SK-N-SH (cell line): ENCODE measurements around the gene TMEM218. TPM values are rescaled to one million over a fixed set of nuclear protein-coding genes. Genes with fewer than 3 reads are reported as not detected.

ENCODE experiments used
- CTCF ChIA-PET: fragments of 300-600, 350-600 bp; formaldehyde crosslinking; extraction: SDS; loops from one replicate; lab custom pipeline; 2021; lab: Yijun Ruan, JAX
- POLR2A ChIA-PET: fragments of 350-600 bp; sonication (Branson Sonifier 250); formaldehyde crosslinking; extraction: SDS; loops from one replicate; lab custom pipeline; 2020; ENCODE audit warnings: antibody characterized with exemption, inconsistent platforms; lab: Yijun Ruan, JAX
- DNase-seq: peaks from one replicate; pipeline ENCODE4 v3.0.0; 2012
- H2AFZ ChIP-seq: fragments of 200-600 bp; sonication (generic); 2 replicates; pipeline ENCODE4 v1.8.1; 2016; ENCODE audit warnings: antibody characterized with exemption, mild to moderate bottlenecking, low read depth
- H3F3A ChIP-seq: fragments of 200-600 bp; sonication (generic); replicated peaks from 2 replicates; pipeline ENCODE3; 2016; ENCODE audit warnings: antibody characterized with exemption, mild to moderate bottlenecking; ENCODE audit not compliant: insufficient read depth
- H3K27ac ChIP-seq, 2 experiments: fragments of 200-500 bp in 1 of 2; fragments of 200-600 bp in 1 of 2; sonication (Bioruptor generic) in 1 of 2; sonication (generic), shearing (Covaris generic) in 1 of 2; 2 replicates each; pipeline versions ENCODE4 v1.5.1 to v1.6.1; 2014 to 2016; ENCODE audit warnings: low read depth in 2 of 2, inconsistent platforms in 1 of 2, low read length in 1 of 2, mild to moderate bottlenecking in 1 of 2, mixed read lengths in 1 of 2
- H3K27me3 ChIP-seq: fragments of 200-600 bp; sonication (generic), shearing (Covaris generic); 2 replicates; pipeline ENCODE4 v1.6.1; 2016; ENCODE audit warnings: mixed run types; ENCODE audit not compliant: insufficient read depth
- H3K36me3 ChIP-seq, 2 experiments: fragments of 200-500 bp in 1 of 2; fragments of 200-600 bp in 1 of 2; sonication (Bioruptor generic) in 1 of 2; sonication (generic) in 1 of 2; replicated peaks in 1 of 2; 2 replicates each; pipeline versions ENCODE3 to v1.5.1; 2014 to 2016; ENCODE audit warnings: low read length in 1 of 2, mild to moderate bottlenecking in 1 of 2; ENCODE audit not compliant: insufficient read depth in 2 of 2, control insufficient read depth in 1 of 2
- H3K4me1 ChIP-seq, 2 experiments: fragments of 200-500 bp in 1 of 2; fragments of 200-600 bp in 1 of 2; sonication (Bioruptor generic) in 1 of 2; sonication (generic), shearing (Covaris generic) in 1 of 2; 2 replicates each; pipeline versions ENCODE4 v1.5.1 to v1.6.1; 2014 to 2016; ENCODE audit warnings: low read depth in 1 of 2, low read length in 1 of 2, mixed run types in 1 of 2; ENCODE audit not compliant: insufficient read depth in 2 of 2, control insufficient read depth in 1 of 2
- H3K4me2 ChIP-seq: fragments of 200-600 bp; sonication (generic), shearing (Covaris generic); 2 replicates; pipeline ENCODE4 v1.6.1; 2017; ENCODE audit warnings: mixed run types
- H3K4me3 ChIP-seq, 2 experiments: fragments of 200-500 bp in 1 of 2; fragments of 200-600 bp in 1 of 2; sonication (Bioruptor generic) in 1 of 2; sonication (generic), shearing (Covaris generic) in 1 of 2; 2 replicates each; pipeline versions ENCODE4 v1.5.1 to v1.8.1; 2014 to 2016; ENCODE audit warnings: low read depth in 2 of 2, inconsistent platforms in 1 of 2, low read length in 1 of 2, mild to moderate bottlenecking in 1 of 2, mixed read lengths in 1 of 2, moderate library complexity in 1 of 2
- H3K79me2 ChIP-seq: fragments of 200-600 bp; sonication (generic); 2 replicates; pipeline ENCODE4 v1.8.1; 2017; ENCODE audit warnings: mild to moderate bottlenecking; ENCODE audit not compliant: insufficient read depth
- H3K9ac ChIP-seq: fragments of 200-600 bp; sonication (generic); 2 replicates; pipeline ENCODE4 v1.6.1; 2017; ENCODE audit warnings: mixed run types
- H3K9me2 ChIP-seq: fragments of 200-600 bp; sonication (generic); 2 replicates; pipeline ENCODE4 v1.6.1; 2017; ENCODE audit warnings: mixed run types
- H3K9me3 ChIP-seq: fragments of 200-600 bp; sonication (generic); 2 replicates; pipeline ENCODE4 v1.6.1; 2017; ENCODE audit warnings: mixed run types, mild to moderate bottlenecking, moderate library complexity
- H4K20me1 ChIP-seq: fragments of 200-600 bp; sonication (generic); 2 replicates; pipeline ENCODE4 v1.6.1; 2017; ENCODE audit warnings: mild to moderate bottlenecking, mixed run types; ENCODE audit not compliant: insufficient read depth
- CTCF ChIP-seq: fragments of 200-600 bp; sonication (generic); IDR thresholded peaks from 2 replicates; pipeline ENCODE4 v1.6.1; 2017; ENCODE audit warnings: antibody characterized with exemption, mild to moderate bottlenecking, moderate library complexity
- ELF1 ChIP-seq: IDR thresholded peaks from 2 replicates; pipeline ENCODE4 v1.4.0; 2012
- EZH2phosphoT487 ChIP-seq: fragments of 200-600 bp; sonication (generic); IDR thresholded peaks from 2 replicates; pipeline ENCODE4 v1.6.1; 2017; ENCODE audit warnings: low read depth, mixed run types, mild to moderate bottlenecking, antibody characterized with exemption, moderate library complexity, borderline replicate concordance
- FOSL2 ChIP-seq: IDR thresholded peaks from 2 replicates; pipeline ENCODE4 v1.4.0; 2012; ENCODE audit warnings: low read depth, mild to moderate bottlenecking, moderate library complexity, borderline replicate concordance
- FOXJ3 ChIP-seq: sonication (generic); formaldehyde crosslinking; IDR thresholded peaks from 2 replicates; pipeline ENCODE4 v1.5.1; 2020; ENCODE audit warnings: mild to moderate bottlenecking, missing genetic modification reagents
- FOXM1 ChIP-seq: IDR thresholded peaks from 2 replicates; pipeline ENCODE4 v1.4.0; 2012; ENCODE audit warnings: low read depth, mild to moderate bottlenecking
- MEF2A ChIP-seq: IDR thresholded peaks from 2 replicates; pipeline ENCODE4 v1.4.0; 2012; ENCODE audit warnings: low read depth, borderline replicate concordance
- NFIC ChIP-seq: IDR thresholded peaks from 2 replicates; pipeline ENCODE4 v1.4.0; 2012; ENCODE audit warnings: borderline replicate concordance
- NRF1 ChIP-seq: IDR thresholded peaks from 2 replicates; pipeline ENCODE4 v1.6.1; 2012; ENCODE audit warnings: low read depth, mild to moderate bottlenecking, low read length
- PBX3 ChIP-seq: IDR thresholded peaks from 2 replicates; pipeline ENCODE4; 2012
- SMC3 ChIP-seq: IDR thresholded peaks from 2 replicates; pipeline ENCODE4 v1.6.1; 2012; ENCODE audit warnings: low read depth, low read length, improper control_type of control experiment
- TEAD4 ChIP-seq: IDR thresholded peaks from 2 replicates; pipeline ENCODE4 v1.4.0; 2012; ENCODE audit warnings: mild to moderate bottlenecking, borderline replicate concordance; ENCODE audit not compliant: insufficient read depth
- ZBTB33 ChIP-seq: IDR thresholded peaks from 2 replicates; pipeline ENCODE4 v1.4.0; 2012; ENCODE audit warnings: low read depth, borderline replicate concordance
- WGBS: methylation state at CpG from one replicate; pipeline ENCODE4 v1.1.6; 2017; ENCODE audit warnings: low lambda C conversion rate; 5-methylcytosine and 5-hydroxymethylcytosine counted together
- polyA plus RNA-seq, 3 experiments: library from polyadenylated mRNA; depleted of rRNA; stranded (reverse); fragments of >200 nt; gene quantifications; 2 replicates each; pipeline ENCODE4 v1.2.3, GENCODE V29; 2012
- TF ChIP-seq, protein P1 (sequence below): fragments of 150-350 bp; IDR thresholded peaks from 2 replicates; pipeline ENCODE4 v1.6.1; 2016; ENCODE audit warnings: mild to moderate bottlenecking, low read depth, low read length
- TF ChIP-seq, protein P2 (sequence below): IDR thresholded peaks from 2 replicates; pipeline ENCODE4 v1.4.0; 2012; ENCODE audit warnings: low read depth, borderline replicate concordance

The TMEM218 gene
- polyA plus RNA-seq, 1 of the 3 experiments (the other 2 are of a cell fraction), result 36.2 TPM

DNA sequence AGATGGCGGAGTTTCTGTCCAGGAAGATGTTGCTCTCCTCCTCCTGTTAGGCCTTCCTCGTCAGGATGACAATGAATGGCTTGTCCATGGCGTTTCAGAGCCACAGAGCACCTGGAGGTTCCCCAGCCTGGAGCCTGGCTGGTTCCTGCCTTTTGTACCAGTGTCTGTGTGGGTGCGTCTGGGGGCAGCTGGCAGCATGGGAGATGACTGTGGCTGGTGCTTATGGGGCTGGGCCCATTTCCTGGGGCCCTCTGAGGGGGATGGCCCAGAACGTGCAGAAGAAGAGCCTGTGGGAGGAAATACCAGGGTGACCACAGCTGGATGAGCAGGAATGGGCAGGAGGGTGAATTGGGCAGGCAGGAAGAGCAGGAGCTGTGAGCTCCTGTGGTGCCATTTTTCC is 41.6 kb downstream of the TMEM218 start:
- POLR2A ChIA-PET, result no interaction called here
- DNase-seq, result no peak
- H3K4me2 ChIP-seq, result no peak overlapping the region

More for the DNA sequence above, 41.6 kb downstream of the TMEM218 start:
- 78% methylated on average over 4 of the region's 5 CpGs for WGBS
- Histone ChIP-seq H3K36me3 (no peaks in the 10 kb centered on the region), H3K27me3 (no peaks in the 10 kb centered on the region), H3F3A (no peaks in the 10 kb centered on the region), H3K4me1 (no peaks in the 10 kb centered on the region; a peak in 1 of 4 replicates), H3K9ac (no peak overlapping the region), H3K9me3 (no peaks in the 10 kb centered on the region), H3K27ac (no peak overlapping the region), H3K9me2 (no peaks in the 10 kb centered on the region), H3K4me3 (no peak overlapping the region), H2AFZ (no peak overlapping the region), H3K79me2 (no peaks in the 10 kb centered on the region), H4K20me1 (no peaks in the 10 kb centered on the region)
- no peak for TF ChIP-seq PBX3
- TF ChIP-seq ZBTB33, result no peak
- no peak for TF ChIP-seq FOXM1
- TF ChIP-seq EZH2phosphoT487, result no peak
- TF ChIP-seq NRF1, result no peak
- no peak for TF ChIP-seq ELF1
- no peak for TF ChIP-seq MEF2A
- TF ChIP-seq NFIC, result no peak
- TF ChIP-seq, protein P1, sequence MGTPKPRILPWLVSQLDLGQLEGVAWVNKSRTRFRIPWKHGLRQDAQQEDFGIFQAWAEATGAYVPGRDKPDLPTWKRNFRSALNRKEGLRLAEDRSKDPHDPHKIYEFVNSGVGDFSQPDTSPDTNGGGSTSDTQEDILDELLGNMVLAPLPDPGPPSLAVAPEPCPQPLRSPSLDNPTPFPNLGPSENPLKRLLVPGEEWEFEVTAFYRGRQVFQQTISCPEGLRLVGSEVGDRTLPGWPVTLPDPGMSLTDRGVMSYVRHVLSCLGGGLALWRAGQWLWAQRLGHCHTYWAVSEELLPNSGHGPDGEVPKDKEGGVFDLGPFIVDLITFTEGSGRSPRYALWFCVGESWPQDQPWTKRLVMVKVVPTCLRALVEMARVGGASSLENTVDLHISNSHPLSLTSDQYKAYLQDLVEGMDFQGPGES, result no peak
- no peak for TF ChIP-seq FOSL2
- no peak for TF ChIP-seq FOXJ3
- TF ChIP-seq SMC3, result no peak
- no peak for TF ChIP-seq CTCF
- TF ChIP-seq, protein P2, sequence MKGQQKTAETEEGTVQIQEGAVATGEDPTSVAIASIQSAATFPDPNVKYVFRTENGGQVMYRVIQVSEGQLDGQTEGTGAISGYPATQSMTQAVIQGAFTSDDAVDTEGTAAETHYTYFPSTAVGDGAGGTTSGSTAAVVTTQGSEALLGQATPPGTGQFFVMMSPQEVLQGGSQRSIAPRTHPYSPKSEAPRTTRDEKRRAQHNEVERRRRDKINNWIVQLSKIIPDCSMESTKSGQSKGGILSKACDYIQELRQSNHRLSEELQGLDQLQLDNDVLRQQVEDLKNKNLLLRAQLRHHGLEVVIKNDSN, result no peak
- TF ChIP-seq TEAD4, result no peak
- CTCF ChIA-PET, result interaction anchor here (0.9 to 3.3 kb wide), 4 partner anchors 22 to 360 kb away, joined by 3 to 11 read pairs (median 6); partner anchors contain the start of gene PKNOX2
